NCI-H510A (cell line): ENCODE results near the gene CHST8.
"Not testable (repeated sequence)": the region's sequence is repeated elsewhere in the genome, so short reads cannot be mapped to it uniquely, and the experiment has no call there.

Source experiments
- DNase-seq: peaks from one replicate; lab custom pipeline; 2025; lab: John Stamatoyannopoulos, UW

Gene CHST8

GRCh38 chr19:33644284-33644836 lies 22.6 kb downstream of the CHST8 start:
- DNase-seq = no peak

DNA sequence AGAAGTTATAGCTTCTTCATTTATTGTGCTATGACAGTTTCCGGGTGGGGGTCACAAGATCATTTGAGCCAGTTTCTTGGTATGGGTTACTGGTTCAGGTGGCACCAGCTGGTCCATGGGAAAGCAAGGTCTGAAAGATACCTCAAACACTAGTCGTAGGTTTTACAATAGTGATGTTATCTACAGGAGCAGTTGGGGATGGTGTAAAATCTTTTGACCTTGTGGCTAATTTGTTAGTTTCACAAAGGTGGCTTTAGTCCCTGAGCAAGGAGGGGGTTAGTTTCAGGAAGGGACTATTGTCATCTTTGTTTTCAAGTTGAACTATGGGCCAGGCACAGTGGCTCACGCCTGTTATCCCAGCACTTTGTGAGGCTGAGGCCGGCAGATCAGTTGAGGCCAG lies 24.6 kb downstream of the CHST8 start:
- no peak for DNase-seq

DNA sequence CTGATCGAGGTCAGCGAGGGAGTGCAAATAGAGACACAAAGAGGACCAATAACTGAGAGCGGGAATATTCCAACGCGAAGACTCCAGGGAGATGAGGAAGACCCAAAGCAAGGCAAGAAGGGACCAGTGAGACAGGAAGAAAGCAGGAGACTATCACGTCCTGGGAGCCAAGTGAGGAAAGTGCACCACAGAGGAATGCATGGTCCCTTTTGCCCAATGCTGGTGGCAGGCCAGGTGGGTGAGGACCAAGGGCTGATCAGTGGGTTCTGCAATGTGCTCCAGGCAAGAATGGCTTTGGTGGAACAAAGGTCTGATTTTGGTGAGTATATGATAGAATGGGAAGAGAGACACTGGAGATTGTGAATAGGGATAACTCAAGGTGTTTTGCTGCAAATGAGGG lies 25.4 kb downstream of the CHST8 start:
- DNase-seq = no peak

GRCh38 chr19:33649627-33650305 lies 28.0 kb downstream of the CHST8 start:
- no peak for DNase-seq

- no peak for DNase-seq
Observed at GRCh38 chr19:33653684-33654083, 31.9 kb downstream of the CHST8 start.

DNA sequence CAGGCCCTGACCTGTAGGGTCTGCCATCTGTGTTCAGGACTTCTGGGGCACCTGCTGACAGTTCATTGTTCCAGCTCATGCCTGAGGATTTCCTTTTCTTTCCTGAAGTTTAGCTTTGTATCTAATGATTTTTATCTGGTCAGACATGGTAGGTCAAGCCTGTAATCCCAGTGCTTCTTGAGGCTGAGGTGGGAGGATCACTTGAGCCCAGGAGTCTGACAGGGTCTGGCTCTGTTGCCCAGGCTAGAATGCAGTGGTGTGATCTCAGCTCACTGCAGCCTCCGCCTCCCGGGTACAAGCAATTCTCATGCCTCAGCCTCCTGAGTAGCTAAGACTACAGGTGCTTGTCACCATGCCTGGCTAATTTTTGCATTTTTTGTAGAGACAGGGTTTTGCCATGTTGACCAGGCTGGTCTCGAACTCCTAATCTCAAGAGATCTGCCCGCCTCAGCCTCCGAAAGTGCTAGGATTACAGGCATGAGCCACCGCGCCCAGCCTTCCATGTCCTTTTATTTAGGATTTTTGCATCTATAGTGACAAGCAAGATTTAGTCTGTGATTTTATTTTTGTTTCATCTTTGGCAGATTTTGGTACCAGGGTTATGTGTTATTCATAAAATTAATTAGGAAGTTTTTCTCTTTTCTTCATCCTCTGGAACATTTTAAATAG lies 33.2 kb downstream of the CHST8 start:
- no peak for DNase-seq

- no peak for DNase-seq
Observed at GRCh38 chr19:33659835-33660234, 38.1 kb downstream of the CHST8 start.

GRCh38 chr19:33660410-33661124 lies 38.8 kb downstream of the CHST8 start:
- DNase-seq = no peak

DNA sequence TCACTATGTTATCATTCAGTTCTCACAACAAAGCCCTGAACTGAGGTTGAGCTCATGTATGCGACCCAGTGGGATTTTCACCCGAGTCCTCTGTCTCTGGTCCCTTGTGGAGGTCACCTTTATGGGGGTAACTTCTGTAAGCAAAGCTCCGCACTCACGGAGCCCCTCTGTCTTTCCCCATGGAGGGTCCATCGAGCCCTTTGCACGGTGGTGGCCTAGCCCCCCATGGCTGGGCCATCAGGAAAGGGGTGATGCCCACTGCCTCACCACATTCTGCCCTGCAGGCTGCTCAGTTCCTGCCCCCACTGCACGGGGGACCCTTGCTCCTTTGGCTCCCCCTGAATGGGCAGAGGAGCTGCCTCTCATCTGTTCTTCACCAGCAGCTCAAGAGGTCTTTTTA lies 39.6 kb downstream of the CHST8 start:
- no peak for DNase-seq

GRCh38 chr19:33662391-33663092 lies 40.8 kb downstream of the CHST8 start:
- no peak for DNase-seq

- not testable (repeated sequence) for DNase-seq
Observed at GRCh38 chr19:33663316-33663715, 41.6 kb downstream of the CHST8 start.

- DNase-seq = no peak
Observed at GRCh38 chr19:33664744-33665143, 43.0 kb downstream of the CHST8 start.

DNA sequence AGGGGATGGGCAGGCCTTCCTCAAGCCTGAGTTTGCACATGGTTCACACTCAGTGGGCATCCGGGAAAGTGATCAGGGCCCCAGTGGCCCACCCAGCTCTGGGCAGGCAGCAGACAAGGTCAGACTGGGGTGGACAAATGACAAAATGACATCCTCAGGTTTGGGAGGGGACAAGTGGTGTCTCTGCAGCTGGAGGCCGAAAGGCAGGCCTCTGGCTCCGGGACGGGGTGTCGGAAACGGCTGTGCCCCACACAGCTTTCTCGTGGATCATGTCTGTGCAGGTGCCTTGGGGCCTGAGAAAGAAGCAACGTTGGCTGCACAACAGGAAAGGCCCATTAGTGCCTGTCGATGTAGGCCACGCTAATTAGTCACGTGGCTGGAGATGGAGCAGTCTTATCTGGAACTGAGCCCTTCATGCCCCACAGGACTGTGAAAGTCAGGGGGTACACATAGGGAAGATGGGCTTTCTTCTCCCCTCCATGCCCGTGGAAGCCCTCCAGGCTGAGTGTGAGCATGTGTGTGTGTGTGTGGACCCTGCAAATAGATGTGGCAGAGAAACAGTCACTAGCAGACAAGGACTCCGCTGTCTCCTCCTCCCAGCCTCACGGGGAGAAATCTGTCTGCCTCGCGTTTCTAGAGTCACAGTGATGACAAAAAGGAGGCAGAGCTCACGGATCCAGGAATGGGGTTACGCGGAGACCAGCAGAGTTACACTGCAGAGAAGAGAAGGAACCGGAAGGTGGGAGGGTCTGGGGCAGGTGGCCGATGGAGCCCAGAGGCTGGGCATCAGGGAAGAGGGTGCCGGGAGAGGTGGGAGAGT lies 44.2 kb downstream of the CHST8 start:
- DNase-seq = no peak

DNA sequence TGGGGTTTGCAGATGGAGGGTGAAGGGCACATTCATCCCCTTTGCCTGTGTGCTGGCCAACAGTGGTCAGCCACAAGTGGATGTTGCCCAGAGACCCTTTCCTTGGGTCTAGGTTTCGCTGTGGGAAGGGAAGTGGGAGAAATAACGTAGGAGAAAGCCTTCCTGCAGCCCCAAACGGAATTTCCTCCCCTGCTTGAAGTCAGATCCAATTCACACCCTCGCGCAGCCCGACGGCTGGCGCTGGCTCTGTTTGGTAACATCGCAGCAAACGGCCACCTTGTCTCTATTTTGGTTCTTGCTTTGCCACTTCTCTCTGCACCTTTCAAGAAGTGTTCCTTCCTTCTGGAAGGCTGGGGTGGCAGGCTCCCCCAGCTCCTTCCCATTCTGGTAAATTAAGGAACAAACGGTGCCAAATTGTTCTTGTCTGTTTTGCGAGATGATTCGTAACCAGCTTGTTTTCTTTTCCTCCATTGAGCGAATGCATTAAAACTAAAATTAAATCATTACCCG lies 45.4 kb downstream of the CHST8 start:
- DNase-seq = no peak

DNA sequence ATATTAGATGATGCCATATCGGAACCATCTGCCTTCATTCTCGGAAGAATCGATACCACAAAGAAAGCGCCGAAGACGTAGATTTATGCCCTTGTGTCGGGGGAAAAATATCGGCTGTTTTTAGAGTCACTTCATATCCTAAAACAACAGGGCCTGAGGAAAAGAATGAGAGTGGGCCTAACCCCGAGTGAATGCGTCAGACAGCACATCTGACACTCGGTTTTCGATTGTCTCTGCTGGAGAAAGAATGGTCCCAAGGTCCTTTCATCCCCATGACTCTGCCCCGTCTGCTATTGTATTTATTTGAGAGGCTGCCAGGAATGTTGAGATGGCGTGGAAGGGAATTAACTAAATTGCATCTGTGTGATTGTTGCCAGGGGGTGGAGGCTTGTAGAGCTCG lies 46.1 kb downstream of the CHST8 start:
- DNase-seq = no peak

DNA sequence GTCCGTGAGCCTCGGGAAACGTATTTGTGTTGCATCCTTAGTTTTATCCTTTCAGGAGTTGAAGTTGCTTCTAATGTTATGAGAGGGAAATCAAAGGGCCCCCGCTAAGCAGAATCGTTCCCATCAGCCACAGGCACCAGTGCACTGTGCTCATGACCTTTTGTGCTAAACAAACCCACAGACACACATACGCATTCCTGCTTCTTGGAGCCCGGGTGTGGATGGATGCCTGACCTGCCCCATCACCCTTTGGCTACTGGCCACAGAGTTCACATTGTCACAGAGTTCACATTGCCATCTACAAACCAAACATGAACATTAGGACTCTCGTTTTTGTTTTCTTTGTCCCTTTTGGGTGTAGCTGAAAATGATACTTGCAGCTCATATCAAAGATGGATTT lies 47.2 kb downstream of the CHST8 start:
- no peak for DNase-seq

DNA sequence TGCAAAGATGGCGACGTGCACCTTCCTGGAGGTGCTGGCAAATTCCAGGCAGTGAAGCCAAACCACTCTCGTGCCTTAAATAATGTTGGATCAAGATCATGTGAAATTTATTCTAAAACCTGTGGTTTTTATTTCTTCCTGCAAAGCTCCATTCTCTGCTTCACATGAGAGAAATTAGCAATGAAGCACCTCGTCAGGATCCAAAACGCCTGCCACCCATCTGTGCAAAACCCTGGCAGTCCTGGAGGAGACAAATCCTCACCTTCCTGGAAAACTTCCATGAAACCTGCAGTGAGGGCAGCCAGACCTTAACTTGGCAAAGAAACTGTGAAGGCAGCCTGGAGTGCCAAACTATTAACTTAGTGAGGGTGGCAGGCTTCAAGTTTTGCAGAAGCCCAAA lies 47.6 kb downstream of the CHST8 start:
- no peak for DNase-seq

DNA sequence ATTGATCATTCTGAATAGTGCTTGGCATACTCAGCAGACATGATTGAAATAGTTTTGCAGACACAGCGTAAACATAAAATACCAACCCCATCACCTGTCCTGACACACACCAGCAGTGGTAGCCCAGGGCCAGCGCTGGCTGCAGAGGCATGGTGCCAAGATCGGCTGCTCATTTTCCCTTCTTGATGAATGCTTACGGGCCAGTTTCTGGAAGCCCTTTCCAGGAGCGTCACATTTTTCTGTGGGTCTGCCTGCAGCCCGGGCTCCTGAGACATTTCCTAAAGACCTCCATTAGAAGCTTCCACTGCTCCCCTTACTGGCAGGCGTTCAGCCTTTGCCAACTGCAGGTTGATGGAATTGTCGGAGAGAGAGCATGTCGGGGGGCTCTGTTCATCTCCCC lies 48.6 kb downstream of the CHST8 start:
- DNase-seq = no peak

DNA sequence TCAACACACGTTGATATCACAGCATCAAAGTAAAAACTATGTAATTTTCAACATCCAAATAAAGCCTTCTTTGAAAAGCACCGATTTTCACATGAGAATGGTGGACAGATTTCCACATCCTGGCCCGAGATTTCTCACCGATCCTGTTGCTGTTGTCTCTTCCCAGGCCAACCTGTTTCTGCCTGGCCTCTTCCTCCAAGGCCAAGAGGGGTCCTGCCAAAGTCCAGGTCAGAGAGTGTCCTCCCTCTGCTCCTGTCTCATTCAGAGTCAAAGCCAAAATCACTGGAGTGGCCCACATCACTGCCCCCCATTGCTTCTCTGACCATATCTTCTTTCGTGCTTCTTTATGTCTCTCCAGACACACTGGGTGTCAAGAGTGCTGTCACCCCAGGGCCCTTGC lies 49.5 kb downstream of the CHST8 start:
- no peak for DNase-seq

DNA sequence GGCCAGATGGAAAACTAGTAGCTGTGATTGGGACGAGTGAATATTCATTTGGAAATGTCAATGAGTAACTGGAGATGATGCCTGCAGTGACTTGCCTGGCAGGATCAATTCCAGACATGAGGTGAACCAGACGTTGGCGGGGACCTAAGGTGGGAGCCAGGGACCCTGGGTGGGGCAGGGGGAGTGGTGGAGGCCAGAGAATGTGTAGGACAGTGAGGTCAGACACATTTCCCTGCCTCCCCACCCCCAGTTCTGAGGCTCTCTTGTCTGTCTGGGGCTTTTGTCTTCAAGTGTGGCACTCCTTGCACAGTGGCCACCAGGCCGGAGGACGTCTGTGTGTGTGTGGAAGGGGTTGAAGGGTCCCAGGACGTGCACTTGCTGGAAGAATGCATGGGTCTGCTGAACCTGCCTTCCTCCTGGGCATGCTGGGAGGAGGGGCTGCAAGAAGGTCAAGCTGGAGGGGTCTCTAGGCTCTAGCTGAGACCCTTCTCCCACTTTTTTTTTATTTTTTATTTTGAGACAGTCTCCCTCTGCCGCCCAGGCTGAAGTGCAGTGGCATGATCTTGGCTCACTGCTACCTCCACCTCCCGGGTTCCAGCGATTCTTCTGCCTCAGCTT lies 51.6 kb downstream of the CHST8 start:
- DNase-seq = no peak
